Measurements from ENCODE around the gene PGAM2. TPM values are rescaled to one million over a fixed set of nuclear protein-coding genes. Genes with fewer than 3 reads are reported as not detected.
A peak's percentile ranks its signal among the peaks of the same experiment; 100 is the strongest.

The PGAM2 gene
- total RNA-seq, 1 experiment from 2014 or later, result not detected

DNA sequence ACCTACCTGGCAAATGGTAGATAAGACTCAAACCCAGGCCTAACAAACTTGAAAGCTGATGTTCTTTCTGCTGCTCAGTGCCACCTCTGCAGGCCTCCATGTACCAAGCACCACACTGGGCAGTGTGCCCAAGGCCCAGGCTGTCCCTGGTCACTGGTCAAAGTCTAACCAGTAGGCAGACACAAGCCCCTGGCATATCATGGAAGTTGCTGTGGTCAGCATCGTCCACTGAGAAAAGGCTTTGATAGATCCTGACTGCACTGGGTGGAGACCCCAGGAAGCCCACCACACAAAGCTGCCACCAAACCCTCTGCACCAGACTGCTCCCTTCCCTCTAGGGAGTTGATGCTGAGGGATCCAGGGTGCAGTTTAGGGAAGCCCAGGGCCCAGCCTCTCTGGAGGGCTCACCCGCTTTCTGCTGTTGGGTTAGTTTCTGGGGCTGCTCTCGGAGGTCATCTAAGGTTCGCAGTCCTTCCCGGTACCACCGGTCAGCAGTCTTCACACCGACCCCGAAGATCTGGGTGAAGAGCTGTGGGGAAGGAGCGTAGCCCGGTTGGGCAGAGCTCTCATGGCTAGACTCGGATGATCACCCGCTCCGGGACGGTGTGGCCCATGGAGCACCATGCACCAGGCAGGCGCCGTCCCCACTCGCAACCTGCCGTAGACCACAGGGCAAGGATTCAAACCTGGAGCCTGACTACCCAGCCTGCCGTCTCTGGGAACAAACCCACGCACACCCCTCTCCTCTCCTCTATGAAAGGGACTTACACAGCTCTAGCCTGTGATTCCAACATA lies 10.9 kb upstream of the PGAM2 start:
- in situ Hi-C loops (cut with HindIII; ENCODE audit: low pct_unique_long_range_greater_than_20kb, low sequenced_read_pairs), result loop anchor here (25.0 kb wide), 1 partner anchor 136 kb away; the partner anchor contains the start of gene YKT6
- DNase-seq (ENCODE audit: low read depth, low spot score), result no peak

DNA sequence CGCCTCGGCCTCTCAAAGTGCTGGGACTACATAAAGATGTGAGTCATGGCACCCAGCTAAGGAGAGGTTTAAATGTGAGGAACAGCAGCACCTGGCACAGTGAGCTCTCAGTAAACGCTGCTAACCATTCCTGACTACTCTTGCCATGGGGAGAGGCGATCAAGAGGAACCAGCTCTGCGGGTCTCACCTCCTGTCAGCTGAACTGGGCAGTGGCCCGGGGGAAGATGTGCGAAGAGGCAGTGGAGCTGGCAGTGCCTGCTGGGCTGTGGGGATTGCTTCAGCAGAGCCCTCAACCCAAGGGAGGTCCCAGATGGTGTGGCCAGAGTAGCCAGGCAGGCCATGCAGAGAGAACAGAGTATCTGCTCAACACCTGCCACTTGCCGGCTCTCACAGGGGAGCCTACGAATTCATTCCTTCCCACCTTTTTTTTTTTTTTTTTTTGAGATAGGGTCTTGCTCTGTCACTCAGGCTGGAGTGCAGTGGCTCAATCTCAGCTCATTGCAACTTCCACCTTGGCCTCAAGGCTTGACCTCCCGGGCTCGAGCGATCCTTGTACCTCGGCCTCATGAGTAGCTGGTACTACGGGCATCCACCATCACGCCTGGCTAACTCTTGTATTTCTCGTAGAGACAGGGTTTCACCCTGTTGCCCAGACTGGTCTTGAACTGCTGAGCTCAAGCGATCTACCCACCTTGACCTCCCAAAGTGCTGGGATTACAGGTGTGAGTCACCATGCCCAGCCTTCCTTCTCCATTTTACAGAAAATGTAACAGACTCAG lies 10.1 kb upstream of the PGAM2 start:
- DNase-seq (ENCODE audit: low read depth, low spot score), result no peak
- in situ Hi-C loops (cut with HindIII; ENCODE audit: low pct_unique_long_range_greater_than_20kb, low sequenced_read_pairs), result loop anchor here (25.0 kb wide), 1 partner anchor 137 kb away; the partner anchor contains the start of gene YKT6

DNA sequence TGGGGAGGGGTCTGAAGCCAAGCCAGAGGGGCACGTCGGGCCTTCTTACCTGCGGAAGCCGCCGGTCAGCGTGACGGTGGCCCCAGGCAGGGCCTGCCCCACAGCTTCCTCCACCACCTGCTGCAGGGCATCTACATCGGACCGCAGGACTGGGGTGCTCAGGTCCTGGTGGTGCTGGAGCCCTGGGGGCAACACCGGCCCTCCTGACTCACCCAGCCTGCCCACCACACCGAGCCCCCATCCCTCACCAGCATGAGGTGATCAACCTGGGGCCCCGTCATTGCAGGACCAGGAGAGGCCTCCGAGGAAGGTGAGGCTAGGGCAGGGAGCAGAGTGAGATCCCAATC lies 9.0 kb upstream of the PGAM2 start:
- DNase-seq (ENCODE audit: low read depth, low spot score), result no peak
- in situ Hi-C loops (cut with HindIII; ENCODE audit: low pct_unique_long_range_greater_than_20kb, low sequenced_read_pairs), result no loop called here

DNA sequence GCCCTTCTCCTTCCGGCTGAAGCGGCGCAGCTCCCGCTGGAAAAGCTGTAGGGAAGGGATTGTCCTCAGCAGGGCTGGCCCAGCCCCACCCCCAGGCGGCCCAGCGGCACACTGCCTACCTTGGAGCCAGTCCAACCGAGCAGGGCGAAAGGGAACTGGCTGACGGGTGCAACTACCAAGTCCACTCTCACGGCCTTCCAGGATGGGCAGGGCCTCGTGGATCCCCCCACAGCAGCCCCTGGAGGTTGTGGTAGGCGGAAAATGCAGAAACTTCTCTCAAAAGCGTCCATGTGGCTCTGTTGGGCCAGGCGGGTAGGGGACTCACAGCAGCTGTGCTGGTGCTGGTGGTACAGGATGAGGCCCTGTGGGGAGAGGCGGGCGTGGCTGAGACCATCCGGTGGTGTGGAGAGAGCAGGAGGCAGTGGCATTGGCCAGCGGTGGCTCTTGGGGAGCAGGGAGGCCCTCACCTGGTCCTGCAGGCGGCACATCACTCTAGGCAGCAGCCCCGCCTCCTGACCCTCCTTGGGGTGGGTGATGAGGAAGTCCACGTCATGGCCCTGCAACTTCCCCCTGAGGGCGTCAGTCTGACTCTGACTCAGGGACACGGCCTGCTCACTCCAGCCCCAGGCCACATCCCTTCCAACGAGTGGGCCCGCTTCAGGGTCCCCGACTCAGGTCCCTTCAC lies 8.4 kb upstream of the PGAM2 start:
- in situ Hi-C loops (cut with HindIII; ENCODE audit: low pct_unique_long_range_greater_than_20kb, low sequenced_read_pairs), result no loop called here
- no peak for DNase-seq (ENCODE audit: low read depth, low spot score)

DNA sequence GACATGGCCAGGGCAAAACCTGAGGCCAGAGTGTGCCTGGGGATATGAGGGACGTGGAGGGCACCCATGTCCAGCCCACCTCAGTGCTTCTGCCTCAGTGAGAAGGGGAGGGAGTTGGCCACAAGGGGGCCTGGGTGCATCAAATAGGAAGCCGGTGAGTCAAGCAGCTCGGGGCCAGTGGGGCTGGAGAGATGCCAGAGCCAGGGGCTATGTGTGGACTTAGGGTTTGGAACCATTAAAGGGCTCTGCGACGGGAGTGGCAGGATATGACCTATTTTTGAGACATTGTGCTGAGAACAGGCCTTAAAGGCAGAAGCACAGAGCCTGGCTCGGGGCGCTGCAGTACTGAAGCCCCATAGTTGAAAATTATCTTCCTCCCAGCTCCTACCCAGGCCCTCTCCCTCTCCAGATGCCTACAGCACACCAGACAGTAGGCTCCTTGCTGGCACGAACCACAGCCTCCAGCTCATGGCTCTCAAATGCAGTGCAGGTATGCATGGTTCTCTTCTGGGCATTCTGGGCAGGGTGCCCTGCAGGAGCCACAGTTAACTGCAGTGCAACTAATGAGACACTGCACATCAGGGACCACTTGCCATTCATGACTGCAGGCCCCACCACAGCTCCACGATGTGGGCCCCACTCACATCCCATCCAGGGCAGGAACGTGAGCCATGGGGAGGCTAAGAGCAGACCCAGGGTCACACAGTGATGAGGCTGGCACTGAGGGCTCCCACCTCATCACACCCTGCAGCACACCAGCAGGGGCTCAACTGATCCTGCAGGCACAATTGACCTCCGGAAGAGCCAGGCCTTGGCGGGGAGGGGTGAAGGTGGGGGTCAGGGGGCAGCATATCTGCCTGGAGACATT lies 7.2 kb upstream of the PGAM2 start:
- in situ Hi-C loops (cut with HindIII; ENCODE audit: low pct_unique_long_range_greater_than_20kb, low sequenced_read_pairs), result no loop called here
- peak; percentile 88 for DNase-seq (ENCODE audit: low read depth, low spot score)

DNA sequence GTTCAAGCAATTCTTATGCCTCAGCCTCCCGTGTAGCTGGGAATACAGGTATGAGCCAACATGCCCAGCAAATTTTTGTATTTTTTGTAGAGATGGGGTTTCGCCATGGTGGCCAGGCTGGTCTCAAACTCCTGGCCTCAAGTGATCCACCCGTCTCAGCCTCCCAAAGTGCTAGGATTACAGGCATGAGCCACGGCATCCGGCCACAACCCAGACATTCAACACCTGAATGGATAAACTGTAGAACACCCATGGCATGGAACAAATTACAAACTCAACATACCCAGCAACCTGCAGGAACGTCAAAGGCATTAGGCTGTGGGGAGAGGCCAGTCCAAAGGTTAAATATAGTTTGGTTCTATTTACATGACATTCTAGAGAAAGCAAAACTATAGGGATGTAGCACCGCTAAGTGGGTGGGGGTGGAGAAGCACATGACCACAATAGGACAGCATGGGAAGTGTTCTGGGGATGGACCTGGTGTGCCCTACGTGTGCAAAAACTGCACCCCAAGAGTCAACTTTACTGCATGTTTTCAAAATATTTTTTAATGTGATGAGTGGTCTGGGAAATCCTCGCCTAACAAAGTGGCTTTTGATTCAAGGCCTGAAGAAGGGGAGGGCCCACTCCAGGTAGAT lies 6.5 kb upstream of the PGAM2 start:
- in situ Hi-C loops (cut with HindIII; ENCODE audit: low pct_unique_long_range_greater_than_20kb, low sequenced_read_pairs), result no loop called here
- DNase-seq (ENCODE audit: low read depth, low spot score), result no peak

DNA sequence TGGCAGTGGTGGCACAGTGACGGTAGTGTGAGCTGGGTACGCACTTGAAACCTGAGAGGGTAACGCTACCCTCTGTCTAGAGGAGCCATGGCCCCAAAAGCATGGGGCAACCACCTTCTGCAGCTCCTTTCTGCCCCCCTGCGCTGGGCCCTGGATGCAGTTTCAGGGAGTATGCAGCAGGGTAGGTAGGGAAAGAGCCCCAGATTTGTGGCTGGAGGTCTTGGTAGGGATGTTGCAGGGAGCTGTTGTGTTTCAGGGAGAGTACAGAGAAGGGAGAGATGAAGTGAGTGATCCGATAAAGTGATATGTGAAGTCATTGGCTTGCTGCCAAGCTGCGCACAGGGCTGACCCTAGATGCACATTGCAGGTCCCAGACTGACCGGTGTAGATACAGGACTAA lies 2.7 kb upstream of the PGAM2 start:
- in situ Hi-C loops (cut with HindIII; ENCODE audit: low pct_unique_long_range_greater_than_20kb, low sequenced_read_pairs), result no loop called here

DNA sequence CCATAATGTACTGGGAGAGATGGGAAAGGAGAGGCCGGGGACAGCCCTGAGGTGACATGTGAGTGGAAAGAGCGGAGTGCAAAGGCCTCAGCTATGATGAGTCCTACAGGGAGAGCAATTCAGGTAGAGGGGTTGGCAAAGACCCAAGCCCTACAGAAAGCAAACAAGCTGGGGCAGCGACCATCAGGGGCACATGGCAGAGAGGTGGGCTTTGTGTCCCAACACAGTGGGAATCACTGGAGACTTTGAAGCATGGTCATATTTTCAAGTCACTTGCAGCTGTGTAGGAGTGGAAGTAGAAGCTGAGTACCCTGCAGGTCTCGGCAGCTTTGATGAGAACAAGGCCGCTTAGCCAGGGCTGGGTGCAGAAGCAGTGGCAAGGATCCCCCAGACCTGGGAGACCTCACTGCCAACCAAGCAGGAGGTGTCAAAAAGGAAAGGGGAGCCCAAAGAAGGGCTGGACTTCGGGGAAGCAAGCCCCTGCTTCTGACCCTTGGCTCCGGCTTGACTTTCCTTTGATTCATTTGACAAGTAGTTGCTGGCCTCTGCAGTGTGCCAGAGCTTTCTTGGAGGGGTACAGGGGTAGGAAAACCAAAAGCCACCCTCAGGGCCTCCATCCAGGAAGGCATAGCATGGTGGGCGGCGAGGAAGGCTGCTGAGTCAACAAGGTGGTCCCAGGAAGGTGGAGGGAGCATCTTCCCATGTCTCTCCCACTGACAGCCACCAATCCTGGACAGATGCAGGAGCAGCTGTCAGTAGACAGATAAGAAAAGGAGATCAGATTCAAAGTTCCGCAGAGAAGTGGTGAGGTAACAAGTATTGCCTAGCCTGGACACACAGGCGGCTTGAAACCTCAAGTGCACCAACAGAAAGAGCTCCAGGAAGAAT lies 1.9 kb upstream of the PGAM2 start:
- no peak for DNase-seq (ENCODE audit: low read depth, low spot score)
- in situ Hi-C loops (cut with HindIII; ENCODE audit: low pct_unique_long_range_greater_than_20kb, low sequenced_read_pairs), result no loop called here

More for the DNA sequence above, 2.7 kb upstream of the PGAM2 start:
- DNase-seq (ENCODE audit: low read depth, low spot score), result no peak

DNA sequence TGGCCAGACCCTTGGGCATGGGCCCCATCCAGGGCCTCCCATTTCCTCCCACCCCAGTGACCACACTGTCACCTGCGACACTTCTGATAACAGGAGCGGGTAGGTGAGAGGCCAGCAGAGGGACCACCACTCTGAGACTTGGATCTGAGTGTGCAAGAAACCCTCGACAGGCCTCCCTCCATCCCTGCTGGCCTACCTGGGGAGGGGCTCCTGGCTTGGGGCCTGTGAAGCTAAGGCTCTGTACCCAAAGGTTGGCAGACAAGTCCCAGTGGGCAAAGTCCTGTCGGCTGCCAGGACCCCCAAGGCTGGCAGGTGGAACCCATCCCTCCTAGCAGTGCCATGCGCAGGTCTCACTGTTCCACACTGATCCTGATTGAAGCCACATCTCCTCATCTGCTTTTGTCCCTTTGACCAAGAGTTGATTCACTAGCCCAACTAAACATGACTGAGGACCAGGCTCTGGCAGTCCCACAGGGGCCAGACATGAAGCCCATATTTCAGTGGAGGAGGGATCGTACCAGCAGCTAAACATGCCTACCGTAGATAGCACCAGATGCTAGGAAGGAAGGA lies 1.2 kb upstream of the PGAM2 start:
- no peak for DNase-seq (ENCODE audit: low read depth, low spot score)
- in situ Hi-C loops (cut with HindIII; ENCODE audit: low pct_unique_long_range_greater_than_20kb, low sequenced_read_pairs), result no loop called here

DNA sequence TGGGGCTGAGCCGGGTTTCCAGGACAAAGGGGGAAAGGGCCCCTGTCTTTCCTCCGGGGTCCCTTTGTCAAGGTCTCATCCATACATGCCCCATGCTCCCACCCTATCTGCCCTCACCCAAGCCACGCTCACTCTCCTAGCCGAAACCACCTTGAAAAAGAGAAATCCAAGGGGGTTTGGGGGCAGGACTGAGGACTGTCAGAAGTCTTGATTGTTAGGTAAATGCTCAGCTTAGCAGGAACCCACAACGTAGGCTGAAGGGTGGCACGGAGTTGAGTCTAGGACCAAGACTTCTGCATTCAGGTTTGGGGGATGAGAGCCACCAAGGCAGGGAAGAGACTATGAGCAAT lies 719 bp upstream of the PGAM2 start:
- no peak for DNase-seq (ENCODE audit: low read depth, low spot score)
- in situ Hi-C loops (cut with HindIII; ENCODE audit: low pct_unique_long_range_greater_than_20kb, low sequenced_read_pairs), result no loop called here

DNA sequence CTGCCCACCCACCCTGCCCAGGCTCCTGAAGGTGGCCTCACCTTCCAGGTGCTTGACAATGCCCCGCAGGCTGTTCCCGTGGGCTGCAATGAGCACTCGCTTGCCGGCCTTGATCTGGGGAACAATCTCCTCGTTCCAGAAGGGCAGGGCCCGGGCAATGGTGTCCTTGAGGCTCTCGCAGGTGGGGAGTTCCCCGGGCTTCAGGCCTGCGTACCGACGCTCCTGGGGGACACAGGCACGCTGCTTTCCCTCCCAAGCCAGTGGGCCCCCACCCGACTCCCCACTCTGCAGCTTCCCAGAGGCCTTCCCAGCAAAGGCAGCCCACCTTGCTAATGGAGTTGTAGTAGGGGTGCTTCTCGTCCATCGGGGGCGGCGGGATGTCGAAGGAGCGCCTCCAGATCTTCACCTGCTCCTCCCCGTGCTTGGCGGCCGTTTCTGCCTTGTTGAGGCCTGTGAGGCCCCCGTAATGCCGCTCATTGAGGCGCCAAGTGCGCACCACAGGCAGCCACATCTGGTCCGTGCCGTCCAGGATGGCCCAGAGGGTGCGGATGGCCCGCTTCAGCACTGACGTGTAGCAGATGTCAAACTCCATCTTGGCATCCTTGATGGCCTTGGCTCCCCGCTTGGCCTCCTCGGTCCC lies 456 bp downstream of the PGAM2 start:
- DNase-seq (ENCODE audit: low read depth, low spot score), result no peak

DNA sequence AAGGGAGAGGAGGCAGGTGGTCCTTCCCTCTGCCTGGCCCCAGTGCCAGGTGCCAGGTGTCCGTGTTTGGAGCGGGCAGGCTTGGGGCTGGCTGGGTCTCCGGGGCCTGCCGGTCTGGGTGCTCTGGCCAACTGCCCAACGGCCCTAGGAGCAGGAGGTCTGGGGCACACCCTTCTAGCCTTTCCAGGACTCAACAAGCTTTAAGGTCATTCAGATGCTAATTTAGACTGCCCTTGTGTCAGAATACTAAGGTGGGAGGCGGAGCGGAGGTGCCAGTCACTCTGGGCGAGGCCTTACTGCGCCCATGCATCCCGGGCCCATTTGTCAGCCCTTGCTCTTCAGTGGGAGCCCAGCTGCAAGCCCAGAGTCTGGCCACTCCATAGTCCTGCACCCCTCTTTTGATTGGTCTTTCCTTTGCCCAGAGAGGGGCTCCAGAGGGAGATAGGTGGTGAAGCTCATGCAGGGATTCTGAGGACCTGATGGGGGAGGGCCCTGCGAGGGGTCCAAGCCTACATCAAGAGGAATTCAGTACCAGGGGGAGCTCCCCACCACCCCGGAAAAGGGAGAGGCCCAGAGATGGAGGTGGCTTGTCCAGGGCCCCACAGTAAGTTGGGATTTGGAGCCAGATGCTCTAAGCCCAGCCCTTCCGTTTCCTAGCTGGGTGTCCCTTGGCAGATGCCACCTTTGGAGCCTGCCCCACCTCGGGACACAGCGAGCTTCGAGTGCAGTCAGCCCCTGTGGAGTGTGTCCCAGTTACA lies 1.3 kb downstream of the PGAM2 start:
- in situ Hi-C loops (cut with HindIII; ENCODE audit: low pct_unique_long_range_greater_than_20kb, low sequenced_read_pairs), result no loop called here
- no peak for DNase-seq (ENCODE audit: low read depth, low spot score)

More for the DNA sequence above, 456 bp downstream of the PGAM2 start:
- in situ Hi-C loops (cut with HindIII; ENCODE audit: low pct_unique_long_range_greater_than_20kb, low sequenced_read_pairs), result no loop called here

DNA sequence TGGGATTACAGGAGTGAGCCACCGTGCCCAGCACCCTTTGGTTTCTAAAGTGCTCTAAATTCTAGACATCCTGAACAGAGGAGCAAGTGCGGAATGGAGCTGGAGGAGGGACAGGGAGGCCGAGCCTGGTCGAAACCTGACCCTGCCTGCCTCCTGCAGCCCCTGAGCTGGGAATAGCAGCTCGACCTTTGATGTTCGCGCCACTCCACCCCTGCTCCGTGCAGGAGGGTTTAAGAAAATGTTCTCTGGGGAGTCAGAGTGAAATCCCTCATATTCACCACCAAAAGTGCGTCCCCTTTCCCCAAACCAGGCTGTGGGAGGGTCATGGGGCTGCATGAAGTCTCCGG lies 1.8 kb downstream of the PGAM2 start:
- in situ Hi-C loops (cut with HindIII; ENCODE audit: low pct_unique_long_range_greater_than_20kb, low sequenced_read_pairs), result no loop called here
- DNase-seq (ENCODE audit: low read depth, low spot score), result no peak

DNA sequence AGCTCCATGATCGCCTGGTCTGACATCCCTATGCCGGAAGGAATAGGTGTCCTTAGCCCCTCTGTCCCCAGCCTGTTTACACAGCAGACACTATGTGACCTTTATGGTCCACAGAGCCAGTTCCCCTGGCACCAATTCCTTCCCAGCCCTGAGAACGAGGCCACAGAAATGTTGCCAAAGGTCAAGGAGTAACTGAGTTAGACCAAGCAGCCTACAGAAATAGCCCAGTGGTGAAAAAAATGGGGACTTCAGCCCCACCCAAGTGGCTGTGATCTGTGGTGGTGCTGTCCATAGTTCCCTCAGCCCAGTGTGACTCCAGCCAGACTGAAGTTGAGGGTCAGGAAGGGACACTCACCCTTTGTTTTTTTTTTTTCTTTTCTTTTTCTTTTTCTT lies 2.5 kb downstream of the PGAM2 start:
- in situ Hi-C loops (cut with HindIII; ENCODE audit: low pct_unique_long_range_greater_than_20kb, low sequenced_read_pairs), result no loop called here
- DNase-seq (ENCODE audit: low read depth, low spot score), result no peak
